Measurements from ENCODE around the gene CTSK. TPM values are rescaled to one million over a fixed set of nuclear protein-coding genes. Genes with fewer than 3 reads are reported as not detected.
"Not testable (repeated sequence)": the region's sequence is repeated elsewhere in the genome, so short reads cannot be mapped to it uniquely, and the experiment has no call there.

The CTSK gene
- total and polyA plus RNA-seq, 3 experiments from 2014 or later = 0.54 to 2.7 (median 2.1) TPM

DNA sequence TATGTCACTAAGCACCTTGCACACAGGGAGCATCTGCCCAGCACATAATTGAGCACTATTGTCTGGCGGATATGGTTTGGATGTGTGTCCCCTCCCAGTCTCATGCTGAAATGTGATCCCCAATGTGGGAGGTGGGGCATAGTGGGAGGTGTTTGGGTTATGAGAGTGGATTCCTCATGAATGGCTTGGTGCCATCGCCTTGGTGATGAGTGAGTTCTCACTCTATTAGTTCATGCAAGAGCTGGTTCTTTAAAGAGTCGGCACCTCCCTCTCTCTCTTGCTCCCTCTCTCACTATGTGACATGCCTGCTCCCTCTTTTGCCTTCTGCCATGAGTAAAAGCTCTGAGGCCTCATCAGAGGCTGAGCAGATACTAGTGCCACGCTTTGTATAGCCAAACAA lies 9.5 kb downstream of the CTSK start:
- Histone ChIP-seq H3K36me3 (ENCODE audit: insufficient read depth, low read length) (peaks cover 4% of the 10 kb centered on the region), H3K4me3 (ENCODE audit: low read length) (no peak overlapping the region), H3K4me1 (ENCODE audit: insufficient read depth, low read length) (no peaks in the 10 kb centered on the region), H3K27ac (ENCODE audit: low read depth, low read length) (no peak overlapping the region), H3K9me3 (ENCODE audit: low read length) (no peaks in the 10 kb centered on the region), H3K27me3 (ENCODE audit: insufficient read depth, low read length, poor library complexity, severe bottlenecking) (no peaks in the 10 kb centered on the region)
- Mint-ChIP-seq H3K27ac (no peak overlapping the region), H3K36me3 (peaks cover 6 to 53% (median 29%) of the 10 kb centered on the region in 3 donors), H3K27me3 (no peaks in the 10 kb centered on the region), H3K9me3 (no peaks in the 10 kb centered on the region), H3K4me3 (no peak overlapping the region), H3K4me1 (no peaks in the 10 kb centered on the region)
- no peak for DNase-seq
- ChIA-PET CTCF (no interaction called here), POLR2A (interaction anchor here (0.6 kb wide), 2 partner anchors 23 to 547 kb away, joined by 3 to 4 read pairs; no protein-coding TSS in a partner anchor)

DNA sequence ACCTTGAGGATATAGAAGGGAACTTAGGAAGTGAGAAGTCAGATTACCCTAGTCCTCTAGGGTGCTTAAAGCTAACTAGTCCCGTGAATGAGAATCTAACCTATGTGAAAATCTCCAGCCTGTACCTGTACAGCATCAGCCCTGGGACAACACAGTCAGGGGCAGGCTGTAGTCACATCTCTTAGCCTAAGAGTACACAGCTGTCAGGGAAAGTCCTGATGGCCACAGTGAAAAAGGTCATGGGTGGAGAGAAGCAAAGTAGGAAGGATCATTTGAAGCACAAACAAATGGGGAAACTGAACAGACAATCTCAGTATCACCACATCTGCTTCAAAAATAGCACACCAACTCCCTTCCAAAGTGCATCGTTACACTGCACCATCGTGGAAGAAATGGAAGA lies 11.7 kb downstream of the CTSK start:
- Mint-ChIP-seq H3K4me3 (no peak overlapping the region), H3K27me3 (no peaks in the 10 kb centered on the region), H3K9me3 (no peaks in the 10 kb centered on the region), H3K36me3 (peaks cover 6 to 45% (median 25%) of the 10 kb centered on the region in 3 donors), H3K27ac (peak overlapping the region in 1 of 8 donors; percentile 20), H3K4me1 (no peaks in the 10 kb centered on the region)
- ChIA-PET POLR2A (no interaction called here), CTCF (no interaction called here)
- H3K27me3 ChIP-seq (ENCODE audit: insufficient read depth, low read length, poor library complexity, severe bottlenecking) = no peaks in the 10 kb centered on the region
- H3K4me3 ChIP-seq (ENCODE audit: low read length) = no peak overlapping the region
- H3K36me3 ChIP-seq (ENCODE audit: insufficient read depth, low read length) = peaks cover 4% of the 10 kb centered on the region
- H3K9me3 ChIP-seq (ENCODE audit: low read length) = no peaks in the 10 kb centered on the region
- H3K4me1 ChIP-seq (ENCODE audit: insufficient read depth, low read length) = no peaks in the 10 kb centered on the region
- H3K27ac ChIP-seq (ENCODE audit: low read depth, low read length) = no peak overlapping the region
- no peak for DNase-seq

DNA sequence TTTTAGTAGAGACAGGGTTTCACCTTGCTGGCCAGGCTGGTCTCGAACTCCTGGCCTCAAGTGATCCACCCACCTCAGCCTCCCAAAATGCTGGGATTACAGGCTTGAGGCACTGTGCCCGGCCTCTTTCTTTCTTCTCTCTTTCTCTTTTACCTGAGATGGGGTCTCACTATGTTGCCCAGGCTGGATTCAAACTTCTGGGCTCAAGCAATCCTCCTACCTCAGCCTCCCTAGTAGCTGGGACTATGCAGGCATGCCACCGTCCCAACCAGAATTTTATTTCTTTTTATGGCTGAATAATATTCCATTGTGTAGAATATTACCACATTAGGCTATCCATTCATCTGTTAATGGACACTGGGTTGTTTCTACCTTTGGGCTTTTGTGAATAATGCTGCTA lies 14.3 kb downstream of the CTSK start:
- H3K4me1 ChIP-seq (ENCODE audit: insufficient read depth, low read length); H3K27ac ChIP-seq (ENCODE audit: low read depth, low read length); H3K9me3 Mint-ChIP-seq; H3K9me3 ChIP-seq (ENCODE audit: low read length); H3K27me3 Mint-ChIP-seq; H3K4me3 Mint-ChIP-seq; CTCF ChIA-PET; H3K36me3 ChIP-seq (ENCODE audit: insufficient read depth, low read length); H3K4me3 ChIP-seq (ENCODE audit: low read length); DNase-seq; POLR2A ChIA-PET; H3K27me3 ChIP-seq (ENCODE audit: insufficient read depth, low read length, poor library complexity, severe bottlenecking); H3K4me1 Mint-ChIP-seq: not testable (repeated sequence)
- peaks cover 6 to 31% (median 20%) of the 10 kb centered on the region in 3 donors for H3K36me3 Mint-ChIP-seq
- H3K27ac Mint-ChIP-seq = peak overlapping the region in 1 of 8 donors; percentile 38

DNA sequence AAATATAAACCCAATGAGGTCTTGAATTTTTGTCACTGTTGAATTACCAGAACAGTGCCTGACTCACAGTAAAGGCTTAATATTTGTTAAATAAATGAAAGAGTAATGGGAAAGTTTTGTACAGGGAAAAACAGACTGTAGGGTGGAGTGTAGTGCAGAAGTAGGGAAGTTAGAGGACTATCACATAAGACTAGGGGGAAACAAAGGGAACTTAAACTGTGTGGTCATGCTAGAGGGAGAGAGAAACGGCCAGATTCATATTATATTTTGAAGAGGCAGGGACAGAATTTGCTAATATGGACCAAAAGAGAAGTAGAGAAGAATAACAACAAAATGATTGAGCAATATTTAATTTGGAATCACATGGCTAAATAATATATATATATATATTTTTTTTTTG lies 14.8 kb downstream of the CTSK start:
- CTCF ChIA-PET = interaction anchor here (0.6 kb wide), 1 partner anchor 19 kb away, joined by 3 read pairs; no protein-coding TSS in a partner anchor
- no peak overlapping the region for H3K27ac Mint-ChIP-seq
- Histone ChIP-seq H3K36me3 (ENCODE audit: insufficient read depth, low read length) (peaks cover under 1% of the 10 kb centered on the region), H3K4me3 (ENCODE audit: low read length) (no peak overlapping the region), H3K9me3 (ENCODE audit: low read length) (no peaks in the 10 kb centered on the region), H3K4me1 (ENCODE audit: insufficient read depth, low read length) (no peaks in the 10 kb centered on the region), H3K27ac (ENCODE audit: low read depth, low read length) (no peak overlapping the region), H3K27me3 (ENCODE audit: insufficient read depth, low read length, poor library complexity, severe bottlenecking) (no peaks in the 10 kb centered on the region)
- no peaks in the 10 kb centered on the region for H3K27me3 Mint-ChIP-seq
- no peak for DNase-seq
- H3K4me3 Mint-ChIP-seq = no peak overlapping the region
- H3K9me3 Mint-ChIP-seq = no peaks in the 10 kb centered on the region
- H3K36me3 Mint-ChIP-seq = peaks cover 6 to 26% (median 15%) of the 10 kb centered on the region in 3 donors
- POLR2A ChIA-PET = no interaction called here
- no peaks in the 10 kb centered on the region for H3K4me1 Mint-ChIP-seq

DNA sequence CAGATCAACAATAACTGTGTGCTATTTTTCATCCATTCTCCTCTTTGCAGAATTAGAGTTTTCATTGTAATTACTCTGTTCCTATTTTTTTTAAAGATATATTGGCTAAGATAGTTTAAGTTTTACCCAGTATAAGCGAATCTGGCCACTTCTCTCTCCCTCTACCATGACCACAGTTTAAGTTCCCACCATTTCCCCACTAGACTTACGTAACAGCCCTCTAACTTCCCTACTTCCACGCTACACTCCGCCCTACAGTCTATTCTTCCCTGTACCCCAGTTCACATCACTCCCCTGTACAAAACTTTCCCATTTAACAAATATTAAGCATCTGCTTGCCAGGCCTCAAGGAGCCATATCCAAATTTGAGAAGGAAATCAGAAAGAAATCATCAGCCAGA lies 16.5 kb downstream of the CTSK start:
- POLR2A ChIA-PET = no interaction called here

DNA sequence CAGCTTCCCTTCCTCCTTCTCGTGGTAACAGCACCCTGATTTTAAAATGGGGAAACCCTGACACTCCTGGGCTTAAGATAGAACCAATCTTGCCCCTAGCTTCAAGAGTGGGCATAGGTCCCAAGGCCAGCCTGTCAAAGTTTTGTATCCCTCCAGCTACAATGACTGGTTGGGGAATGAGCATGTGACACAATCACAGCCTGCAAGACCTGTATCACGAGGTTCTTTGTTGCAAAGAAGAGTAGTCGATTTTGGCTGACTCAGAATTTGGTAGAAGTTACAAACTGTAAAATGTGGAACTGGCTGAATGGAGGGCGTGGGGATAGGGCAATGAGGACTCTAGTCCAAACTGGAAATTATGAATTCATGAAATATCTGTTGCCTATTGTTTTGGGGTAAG lies 18.7 kb downstream of the CTSK start:
- Histone ChIP-seq H3K27ac (ENCODE audit: low read depth, low read length) (no peak overlapping the region), H3K36me3 (ENCODE audit: insufficient read depth, low read length) (no peaks in the 10 kb centered on the region), H3K9me3 (ENCODE audit: low read length) (no peaks in the 10 kb centered on the region), H3K27me3 (ENCODE audit: insufficient read depth, low read length, poor library complexity, severe bottlenecking) (no peaks in the 10 kb centered on the region), H3K4me1 (ENCODE audit: insufficient read depth, low read length) (no peaks in the 10 kb centered on the region), H3K4me3 (ENCODE audit: low read length) (no peak overlapping the region)
- ChIA-PET POLR2A (no interaction called here), CTCF (no interaction called here)
- peaks cover 0 to 2% (median 0%) of the 10 kb centered on the region in 3 donors for H3K36me3 Mint-ChIP-seq
- H3K9me3 Mint-ChIP-seq = no peaks in the 10 kb centered on the region
- peaks cover 0 to 1% of the 10 kb centered on the region in 2 donors for H3K27me3 Mint-ChIP-seq
- no peak for DNase-seq
- no peak overlapping the region for H3K27ac Mint-ChIP-seq
- no peak overlapping the region for H3K4me3 Mint-ChIP-seq
- no peaks in the 10 kb centered on the region for H3K4me1 Mint-ChIP-seq

More for the DNA sequence above, 16.5 kb downstream of the CTSK start:
- H3K4me1 Mint-ChIP-seq = no peaks in the 10 kb centered on the region
- H3K27ac ChIP-seq (ENCODE audit: low read depth, low read length) = no peak overlapping the region
- H3K27me3 Mint-ChIP-seq = no peaks in the 10 kb centered on the region
- CTCF ChIA-PET = no interaction called here
- no peak overlapping the region for H3K27ac Mint-ChIP-seq
- no peaks in the 10 kb centered on the region for H3K27me3 ChIP-seq (ENCODE audit: insufficient read depth, low read length, poor library complexity, severe bottlenecking)
- DNase-seq = no peak
- peaks cover 0 to 14% (median 7%) of the 10 kb centered on the region in 3 donors for H3K36me3 Mint-ChIP-seq
- H3K4me3 Mint-ChIP-seq = peak overlapping the region in 1 of 7 donors; percentile 28
- no peaks in the 10 kb centered on the region for H3K36me3 ChIP-seq (ENCODE audit: insufficient read depth, low read length)
- no peak overlapping the region for H3K4me3 ChIP-seq (ENCODE audit: low read length)
- no peaks in the 10 kb centered on the region for H3K9me3 Mint-ChIP-seq
- no peaks in the 10 kb centered on the region for H3K4me1 ChIP-seq (ENCODE audit: insufficient read depth, low read length)
- H3K9me3 ChIP-seq (ENCODE audit: low read length) = no peaks in the 10 kb centered on the region

DNA sequence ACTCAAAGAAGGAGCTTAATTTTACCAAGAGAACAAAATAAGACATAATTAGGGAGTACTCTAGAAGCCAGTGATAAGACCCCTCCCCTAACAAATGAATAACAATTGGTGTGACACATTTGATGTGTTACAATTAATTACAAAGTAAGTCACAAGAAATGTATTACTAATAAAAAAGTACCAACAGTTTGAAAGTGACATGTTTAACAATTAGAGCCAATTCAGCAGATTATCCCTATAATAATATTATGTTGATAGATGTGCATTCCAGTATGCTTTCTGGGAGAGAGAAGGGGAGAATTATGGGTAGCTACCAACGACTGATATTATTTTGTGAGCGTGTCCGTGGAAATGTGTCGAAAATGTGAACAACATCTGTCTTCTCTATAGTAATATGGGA lies 19.1 kb downstream of the CTSK start:
- Mint-ChIP-seq H3K36me3 (no peaks in the 10 kb centered on the region), H3K4me1 (no peaks in the 10 kb centered on the region), H3K27me3 (peaks cover 0 to 1% of the 10 kb centered on the region in 2 donors), H3K4me3 (no peak overlapping the region), H3K27ac (no peak overlapping the region), H3K9me3 (no peaks in the 10 kb centered on the region)
- Histone ChIP-seq H3K27me3 (ENCODE audit: insufficient read depth, low read length, poor library complexity, severe bottlenecking) (no peaks in the 10 kb centered on the region), H3K4me1 (ENCODE audit: insufficient read depth, low read length) (no peaks in the 10 kb centered on the region), H3K9me3 (ENCODE audit: low read length) (no peaks in the 10 kb centered on the region), H3K36me3 (ENCODE audit: insufficient read depth, low read length) (no peaks in the 10 kb centered on the region), H3K4me3 (ENCODE audit: low read length) (no peak overlapping the region), H3K27ac (ENCODE audit: low read depth, low read length) (no peak overlapping the region)
- DNase-seq = no peak
- POLR2A ChIA-PET = no interaction called here
- CTCF ChIA-PET = no interaction called here

DNA sequence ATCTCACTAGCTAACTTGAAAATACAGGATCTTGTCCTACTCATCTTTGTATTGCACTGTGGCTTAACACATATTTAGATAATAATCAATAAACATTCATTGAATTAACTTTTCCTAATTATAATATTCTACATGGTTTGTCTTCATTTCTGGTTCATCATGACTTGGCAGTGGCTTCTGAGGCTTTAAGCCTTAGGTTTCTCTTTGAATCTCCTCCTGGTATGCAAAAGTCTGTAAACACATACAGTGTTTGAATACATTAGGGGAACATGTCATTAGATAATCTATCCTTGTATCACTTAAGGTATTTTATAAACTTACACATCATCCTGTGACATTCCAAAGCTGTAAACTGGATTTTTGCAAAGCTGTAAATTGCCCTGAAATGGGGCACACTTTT lies 20.6 kb downstream of the CTSK start:
- Histone ChIP-seq H3K36me3 (ENCODE audit: insufficient read depth, low read length) (no peaks in the 10 kb centered on the region), H3K27ac (ENCODE audit: low read depth, low read length) (no peak overlapping the region), H3K9me3 (ENCODE audit: low read length) (no peaks in the 10 kb centered on the region), H3K4me3 (ENCODE audit: low read length) (no peak overlapping the region), H3K4me1 (ENCODE audit: insufficient read depth, low read length) (no peaks in the 10 kb centered on the region), H3K27me3 (ENCODE audit: insufficient read depth, low read length, poor library complexity, severe bottlenecking) (no peaks in the 10 kb centered on the region)
- ChIA-PET POLR2A (no interaction called here), CTCF (interaction anchor here (1.0 kb wide), 1 partner anchor 192 kb away, joined by 3 read pairs; no protein-coding TSS in a partner anchor)
- no peak overlapping the region for H3K4me3 Mint-ChIP-seq
- no peak for DNase-seq
- H3K27ac Mint-ChIP-seq = no peak overlapping the region
- no peaks in the 10 kb centered on the region for H3K9me3 Mint-ChIP-seq
- no peaks in the 10 kb centered on the region for H3K4me1 Mint-ChIP-seq
- H3K27me3 Mint-ChIP-seq = peaks cover 0 to 1% of the 10 kb centered on the region in 2 donors
- no peaks in the 10 kb centered on the region for H3K36me3 Mint-ChIP-seq

DNA sequence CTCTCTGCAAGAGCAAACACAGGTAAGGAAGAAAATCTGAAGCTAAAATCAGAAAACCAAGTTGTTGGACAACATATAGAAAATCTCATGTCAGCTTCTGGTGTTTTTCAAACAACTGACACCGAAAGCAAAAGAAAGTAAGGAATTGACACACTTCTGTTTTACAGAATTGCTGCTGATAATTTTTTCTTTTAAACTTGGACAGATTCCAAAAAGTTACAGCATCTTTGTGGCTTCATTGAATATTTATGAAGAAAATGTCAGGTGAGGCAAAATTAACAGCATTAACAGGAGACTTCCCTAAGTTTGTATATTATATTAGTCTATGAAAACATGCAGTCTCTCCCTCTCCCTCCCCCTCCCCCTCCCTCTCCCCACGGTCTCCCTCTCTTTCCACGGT lies 27.6 kb downstream of the CTSK start:
- DNase-seq = no peak
- Histone ChIP-seq H3K27ac (ENCODE audit: low read depth, low read length) (no peak overlapping the region), H3K4me3 (ENCODE audit: low read length) (no peak overlapping the region), H3K27me3 (ENCODE audit: insufficient read depth, low read length, poor library complexity, severe bottlenecking) (no peaks in the 10 kb centered on the region), H3K36me3 (ENCODE audit: insufficient read depth, low read length) (no peaks in the 10 kb centered on the region), H3K4me1 (ENCODE audit: insufficient read depth, low read length) (no peaks in the 10 kb centered on the region), H3K9me3 (ENCODE audit: low read length) (no peaks in the 10 kb centered on the region)
- no peak overlapping the region for H3K27ac Mint-ChIP-seq
- peaks cover 0 to 4% (median 0%) of the 10 kb centered on the region in 3 donors for H3K36me3 Mint-ChIP-seq
- peak overlapping the region in 1 of 7 donors; percentile 30 for H3K4me3 Mint-ChIP-seq
- no peaks in the 10 kb centered on the region for H3K27me3 Mint-ChIP-seq
- no peaks in the 10 kb centered on the region for H3K9me3 Mint-ChIP-seq
- H3K4me1 Mint-ChIP-seq = peaks cover 6 to 8% (median 7%) of the 10 kb centered on the region in 3 donors
- ChIA-PET CTCF (no interaction called here), POLR2A (no interaction called here)

Data from CD8-positive, alpha-beta memory T cell (primary cell).